Measurements from ENCODE around the gene DSG3. TPM values are rescaled to one million over a fixed set of nuclear protein-coding genes. Genes with fewer than 3 reads are reported as not detected.
"Not testable (repeated sequence)": the region's sequence is repeated elsewhere in the genome, so short reads cannot be mapped to it uniquely, and the experiment has no call there.

The DSG3 gene
- total and polyA plus RNA-seq, 2 donors (not counting 1 experiment from before 2014, with no cell fraction given): 0.02 TPM; not detected in 1

GRCh38 chr18:31505156-31505555 lies 57.6 kb downstream of the DSG3 start:
- TF ChIP-seq CTCF (conservative IDR thresholded peaks at IDR 0.05 in 1 of 2, IDR thresholded peaks at IDR 0.05 in 1 of 2; ENCODE audit: low read depth in 1 of 2, low read length in 2 of 2) (no peak), EZH2 (IDR thresholded peaks at IDR 0.05; ENCODE audit: low read length, missing control alignments) (no peak)
- no peak overlapping the region for H3K4me2 ChIP-seq (ENCODE audit: extremely low read depth, insufficient read depth, low read length)
- H3K9me3 ChIP-seq (ENCODE audit: control insufficient read depth, insufficient read depth, low read depth, low read length): no peaks in the 10 kb centered on the region
- no peaks in the 10 kb centered on the region for H3K36me3 ChIP-seq (ENCODE audit: control insufficient read depth, insufficient read depth, low read length)
- no peaks in the 10 kb centered on the region for H3K4me1 ChIP-seq (ENCODE audit: control insufficient read depth, extremely low read depth, insufficient read depth, low read length)
- H3K4me3 ChIP-seq (replicated peaks in 1 of 4; ENCODE audit: control extremely low read depth in 1 of 4, insufficient read depth in 1 of 4, low read depth in 3 of 4, low read length in 4 of 4): no peak overlapping the region
- no peak overlapping the region for H2AFZ ChIP-seq (ENCODE audit: low read length)
- no peaks in the 10 kb centered on the region for H4K20me1 ChIP-seq (ENCODE audit: control insufficient read depth, extremely low read depth, insufficient read depth, low read length)
- no peak overlapping the region for H3K9ac ChIP-seq (ENCODE audit: insufficient read depth, low read length)
- no peaks in the 10 kb centered on the region for H3K79me2 ChIP-seq (ENCODE audit: control insufficient read depth, insufficient read depth, low read length)
- H3K27ac ChIP-seq (ENCODE audit: insufficient read depth, low read length): no peak overlapping the region
- no peaks in the 10 kb centered on the region for H3K27me3 ChIP-seq (ENCODE audit: control insufficient read depth, insufficient read depth, low read length)
- DNase-seq (ENCODE audit: low read depth in 2 of 2): no peak

- TF ChIP-seq EZH2 (IDR thresholded peaks at IDR 0.05; ENCODE audit: low read length, missing control alignments) (no peak), CTCF (conservative IDR thresholded peaks at IDR 0.05 in 1 of 2, IDR thresholded peaks at IDR 0.05 in 1 of 2; ENCODE audit: low read depth in 1 of 2, low read length in 2 of 2) (peak in 1 of 2 donors; percentile 37)
- Histone ChIP-seq H3K4me2 (ENCODE audit: extremely low read depth, insufficient read depth, low read length) (no peak overlapping the region), H3K79me2 (ENCODE audit: control insufficient read depth, insufficient read depth, low read length) (no peaks in the 10 kb centered on the region), H3K4me1 (ENCODE audit: control insufficient read depth, extremely low read depth, insufficient read depth, low read length) (no peaks in the 10 kb centered on the region), H3K27me3 (ENCODE audit: control insufficient read depth, insufficient read depth, low read length) (no peaks in the 10 kb centered on the region), H3K4me3 (replicated peaks in 1 of 4; ENCODE audit: control extremely low read depth in 1 of 4, insufficient read depth in 1 of 4, low read depth in 3 of 4, low read length in 4 of 4) (no peak overlapping the region), H3K27ac (ENCODE audit: insufficient read depth, low read length) (no peak overlapping the region), H3K9ac (ENCODE audit: insufficient read depth, low read length) (no peak overlapping the region), H4K20me1 (ENCODE audit: control insufficient read depth, extremely low read depth, insufficient read depth, low read length) (no peaks in the 10 kb centered on the region), H2AFZ (ENCODE audit: low read length) (no peak overlapping the region), H3K36me3 (ENCODE audit: control insufficient read depth, insufficient read depth, low read length) (no peaks in the 10 kb centered on the region), H3K9me3 (ENCODE audit: control insufficient read depth, insufficient read depth, low read depth, low read length) (no peaks in the 10 kb centered on the region)
- DNase-seq (ENCODE audit: low read depth in 2 of 2): peak; percentile 34 to 47
These were observed 58.6 kb downstream of the DSG3 start for GRCh38 chr18:31506024-31506742.

- not testable (repeated sequence) for H3K79me2 ChIP-seq (ENCODE audit: control insufficient read depth, insufficient read depth, low read length); H4K20me1 ChIP-seq (ENCODE audit: control insufficient read depth, extremely low read depth, insufficient read depth, low read length); H3K4me1 ChIP-seq (ENCODE audit: control insufficient read depth, extremely low read depth, insufficient read depth, low read length); H2AFZ ChIP-seq (ENCODE audit: low read length); H3K9ac ChIP-seq (ENCODE audit: insufficient read depth, low read length); H3K4me3 ChIP-seq (replicated peaks in 1 of 4; ENCODE audit: control extremely low read depth in 1 of 4, insufficient read depth in 1 of 4, low read depth in 3 of 4, low read length in 4 of 4); DNase-seq (ENCODE audit: low read depth in 2 of 2); H3K36me3 ChIP-seq (ENCODE audit: control insufficient read depth, insufficient read depth, low read length); H3K27me3 ChIP-seq (ENCODE audit: control insufficient read depth, insufficient read depth, low read length); H3K9me3 ChIP-seq (ENCODE audit: control insufficient read depth, insufficient read depth, low read depth, low read length); H3K4me2 ChIP-seq (ENCODE audit: extremely low read depth, insufficient read depth, low read length); H3K27ac ChIP-seq (ENCODE audit: insufficient read depth, low read length)
These were observed 59.6 kb downstream of the DSG3 start for GRCh38 chr18:31507124-31507523.
